Lower lobe of right lung (tissue), 2 donors: Measurements from ENCODE around the gene ITGB7. TPM values are rescaled to one million over a fixed set of nuclear protein-coding genes. Genes with fewer than 3 reads are reported as not detected.
A peak's percentile ranks its signal among the peaks of the same experiment; 100 is the strongest.

Experiments
- ATAC-seq, 2 donors: fragments of 200-7000 bp; cut with Tn5 transposase; one replicate each; pipeline ENCODE4 v1.9.1; 2020 to 2022; ENCODE audit warnings: mild to moderate bottlenecking in 2 of 2, moderate library complexity in 2 of 2
- DNase-seq: peaks from one replicate; pipeline ENCODE4 v3.0.0-alpha.2; 2020
- H3K27ac ChIP-seq: fragments of 200-600 bp; one replicate; pipeline ENCODE4 v1.8.0; 2022
- H3K27me3 ChIP-seq: fragments of 200-600 bp; one replicate; pipeline ENCODE4 v1.8.0; 2022; ENCODE audit warnings: low read depth
- H3K36me3 ChIP-seq: fragments of 200-600 bp; one replicate; pipeline ENCODE4 v1.8.0; 2022; ENCODE audit warnings: mild to moderate bottlenecking
- H3K4me1 ChIP-seq: fragments of 200-600 bp; one replicate; pipeline ENCODE4 v1.8.0; 2022
- H3K4me3 ChIP-seq: fragments of 200-600 bp; one replicate; pipeline ENCODE4 v1.8.0; 2022; ENCODE audit warnings: mild to moderate bottlenecking
- H3K9me3 ChIP-seq: fragments of 200-600 bp; one replicate; pipeline ENCODE4 v1.8.0; 2022
- CTCF ChIP-seq: fragments of 200-600 bp; IDR thresholded peaks from one replicate; pipeline ENCODE4 v1.8.0; 2022; ENCODE audit warnings: antibody characterized with exemption, mild to moderate bottlenecking
- intact Hi-C: fragments of 100-400 bp; cut with DNase I; formaldehyde crosslinking; loops from one replicate; pipeline ENCODE4 v1.11.0; 2022
- total RNA-seq: library from RNA; stranded (reverse); fragmentation: NEBNext Ultra II Directional; extraction: Animal tissue kit (Norgen Biotek cat#: 25700); gene quantifications from one replicate; pipeline ENCODE4 v1.2.1, GENCODE V29; 2021
- donor health status: DM: no; HTN: yes; CAD: no; lungs with severe emphysema.

ITGB7 gene
- total RNA-seq, 1 donor from 2014 or later: 9.7 TPM

GRCh38 chr12:53229454-53229853, 22.4 kb upstream of the ITGB7 start:
- no peak overlapping the region for H3K4me3 ChIP-seq
- H3K27ac ChIP-seq: no peak overlapping the region
- no peaks in the 10 kb centered on the region for H3K27me3 ChIP-seq
- H3K36me3 ChIP-seq: peaks cover 7% of the 10 kb centered on the region
- intact Hi-C loops: no loop called here
- no peaks in the 10 kb centered on the region for H3K9me3 ChIP-seq
- ATAC-seq (no peak), DNase-seq (peak; percentile 33)
- TF ChIP-seq CTCF: no peak
- H3K4me1 ChIP-seq: peaks cover 61% of the 10 kb centered on the region

- Histone ChIP-seq H3K27ac (no peak overlapping the region), H3K36me3 (peaks cover 7% of the 10 kb centered on the region), H3K9me3 (no peaks in the 10 kb centered on the region), H3K4me3 (no peak overlapping the region), H3K27me3 (no peaks in the 10 kb centered on the region), H3K4me1 (peaks cover 61% of the 10 kb centered on the region)
- no peak for TF ChIP-seq CTCF
- intact Hi-C loops: no loop called here
- ATAC-seq: no peak
- DNase-seq: no peak
Observed at GRCh38 chr12:53227836-53228235, 20.8 kb upstream of the ITGB7 start.

GRCh38 chr12:53227341-53227740, 20.3 kb upstream of the ITGB7 start:
- peaks cover 7% of the 10 kb centered on the region for H3K36me3 ChIP-seq
- no peaks in the 10 kb centered on the region for H3K27me3 ChIP-seq
- TF ChIP-seq CTCF: no peak
- no peak overlapping the region for H3K4me3 ChIP-seq
- ATAC-seq: no peak
- no peaks in the 10 kb centered on the region for H3K9me3 ChIP-seq
- peak; percentile 32 for DNase-seq
- intact Hi-C loops: no loop called here
- peaks cover 61% of the 10 kb centered on the region for H3K4me1 ChIP-seq
- no peak overlapping the region for H3K27ac ChIP-seq

GRCh38 chr12:53226815-53227214, 19.8 kb upstream of the ITGB7 start:
- no peaks in the 10 kb centered on the region for H3K27me3 ChIP-seq
- peak; percentile 17 for DNase-seq
- H3K4me3 ChIP-seq: no peak overlapping the region
- peaks cover 64% of the 10 kb centered on the region for H3K4me1 ChIP-seq
- H3K9me3 ChIP-seq: no peaks in the 10 kb centered on the region
- TF ChIP-seq CTCF: no peak
- H3K27ac ChIP-seq: no peak overlapping the region
- peaks cover 7% of the 10 kb centered on the region for H3K36me3 ChIP-seq
- ATAC-seq: no peak
- intact Hi-C loops: no loop called here

GRCh38 chr12:53225635-53226424, 18.8 kb upstream of the ITGB7 start:
- H3K27me3 ChIP-seq: no peaks in the 10 kb centered on the region

More at GRCh38 chr12:53225635-53226424, 18.8 kb upstream of the ITGB7 start:
- Histone ChIP-seq H3K27ac (no peak overlapping the region), H3K9me3 (no peaks in the 10 kb centered on the region), H3K4me1 (peaks cover 55% of the 10 kb centered on the region), H3K36me3 (peaks cover 7% of the 10 kb centered on the region), H3K4me3 (no peak overlapping the region)
- ATAC-seq (no peak), DNase-seq (peak; percentile 26)
- intact Hi-C loops: no loop called here
- TF ChIP-seq CTCF: no peak
